Measurements from ENCODE around the gene RPIA. TPM values are rescaled to one million over a fixed set of nuclear protein-coding genes. Genes with fewer than 3 reads are reported as not detected.
"Not testable (repeated sequence)": the region's sequence is repeated elsewhere in the genome, so short reads cannot be mapped to it uniquely, and the experiment has no call there.

Gene RPIA
- polyA plus RNA-seq, 3 donors: 12.4 to 23.1 (median 17.9) TPM

DNA sequence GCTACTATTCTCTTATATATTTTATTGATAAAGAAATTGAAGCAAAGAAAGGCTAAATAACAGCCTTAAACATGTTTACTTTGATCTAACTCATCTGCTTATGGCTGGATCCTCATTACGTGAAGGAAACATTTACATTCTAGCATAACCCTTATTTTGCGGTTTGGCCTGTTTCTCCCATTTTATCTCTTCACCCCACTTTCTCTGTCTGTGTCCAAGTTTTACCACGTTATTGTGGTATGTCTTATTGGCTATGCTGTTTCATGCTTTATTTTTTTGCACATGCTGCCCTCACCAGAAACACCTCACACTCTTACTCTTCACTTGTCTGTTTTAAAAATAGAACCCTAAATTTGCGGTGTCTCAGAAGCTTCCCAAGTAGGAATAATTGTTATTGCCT is 78.5 kb downstream of the RPIA start:
- DNase-seq: no peak
- Histone ChIP-seq H4K20me1 (ENCODE audit: insufficient read depth, low read length) (no peaks in the 10 kb centered on the region), H3K27me3 (ENCODE audit: control insufficient read depth in 2 of 2, insufficient read depth in 2 of 2, low read length in 2 of 2) (peaks cover 6 to 11% of the 10 kb centered on the region in 2 donors), H3K9me3 (replicated peaks in 1 of 2; ENCODE audit: control insufficient read depth in 1 of 2, insufficient read depth in 1 of 2, low read length in 2 of 2) (peaks cover 0 to 8% of the 10 kb centered on the region in 2 donors), H3K27ac (ENCODE audit: low read depth in 1 of 2, low read length in 2 of 2) (no peak overlapping the region), H3K9ac (ENCODE audit: insufficient read depth, low read length, poor library complexity, severe bottlenecking) (no peak overlapping the region), H3K4me1 (ENCODE audit: control insufficient read depth in 1 of 2, insufficient read depth in 2 of 2, low read length in 2 of 2) (peaks cover 2 to 7% of the 10 kb centered on the region in 2 donors), H3K36me3 (replicated peaks in 1 of 2; ENCODE audit: control insufficient read depth in 1 of 2, insufficient read depth in 2 of 2, low read length in 2 of 2) (no peaks in the 10 kb centered on the region), H3K4me2 (replicated peaks; ENCODE audit: extremely low read depth, low read length, poor library complexity, severe bottlenecking) (no peak overlapping the region), H2AFZ (ENCODE audit: insufficient read depth, low read depth, low read length, poor library complexity, severe bottlenecking) (no peak overlapping the region), H3K4me3 (replicated peaks in 1 of 3; ENCODE audit: low read depth in 2 of 3, low read length in 3 of 3) (no peak overlapping the region), H3K79me2 (ENCODE audit: insufficient read depth, low read length) (no peaks in the 10 kb centered on the region)
- Mint-ChIP-seq H3K36me3 (no peaks in the 10 kb centered on the region), H3K4me1 (peaks cover 3% of the 10 kb centered on the region), H3K4me3 (no peak overlapping the region), H3K27me3 (ENCODE audit: low read depth in 3 of 3) (peaks cover 14 to 24% (median 17%) of the 10 kb centered on the region in 3 donors), H3K9me3 (peaks cover 0 to 3% (median 0%) of the 10 kb centered on the region in 7 donors), H3K27ac (no peak overlapping the region)
- intact Hi-C loops (cut with micrococcal nuclease): no loop called here
- WGBS (ENCODE audit: insufficient coverage): no CpG with 5 or more reads among the region's 4 CpGs
- TF ChIP-seq, protein P1, sequence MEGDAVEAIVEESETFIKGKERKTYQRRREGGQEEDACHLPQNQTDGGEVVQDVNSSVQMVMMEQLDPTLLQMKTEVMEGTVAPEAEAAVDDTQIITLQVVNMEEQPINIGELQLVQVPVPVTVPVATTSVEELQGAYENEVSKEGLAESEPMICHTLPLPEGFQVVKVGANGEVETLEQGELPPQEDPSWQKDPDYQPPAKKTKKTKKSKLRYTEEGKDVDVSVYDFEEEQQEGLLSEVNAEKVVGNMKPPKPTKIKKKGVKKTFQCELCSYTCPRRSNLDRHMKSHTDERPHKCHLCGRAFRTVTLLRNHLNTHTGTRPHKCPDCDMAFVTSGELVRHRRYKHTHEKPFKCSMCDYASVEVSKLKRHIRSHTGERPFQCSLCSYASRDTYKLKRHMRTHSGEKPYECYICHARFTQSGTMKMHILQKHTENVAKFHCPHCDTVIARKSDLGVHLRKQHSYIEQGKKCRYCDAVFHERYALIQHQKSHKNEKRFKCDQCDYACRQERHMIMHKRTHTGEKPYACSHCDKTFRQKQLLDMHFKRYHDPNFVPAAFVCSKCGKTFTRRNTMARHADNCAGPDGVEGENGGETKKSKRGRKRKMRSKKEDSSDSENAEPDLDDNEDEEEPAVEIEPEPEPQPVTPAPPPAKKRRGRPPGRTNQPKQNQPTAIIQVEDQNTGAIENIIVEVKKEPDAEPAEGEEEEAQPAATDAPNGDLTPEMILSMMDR (IDR thresholded peaks at IDR 0.05): no peak

DNA sequence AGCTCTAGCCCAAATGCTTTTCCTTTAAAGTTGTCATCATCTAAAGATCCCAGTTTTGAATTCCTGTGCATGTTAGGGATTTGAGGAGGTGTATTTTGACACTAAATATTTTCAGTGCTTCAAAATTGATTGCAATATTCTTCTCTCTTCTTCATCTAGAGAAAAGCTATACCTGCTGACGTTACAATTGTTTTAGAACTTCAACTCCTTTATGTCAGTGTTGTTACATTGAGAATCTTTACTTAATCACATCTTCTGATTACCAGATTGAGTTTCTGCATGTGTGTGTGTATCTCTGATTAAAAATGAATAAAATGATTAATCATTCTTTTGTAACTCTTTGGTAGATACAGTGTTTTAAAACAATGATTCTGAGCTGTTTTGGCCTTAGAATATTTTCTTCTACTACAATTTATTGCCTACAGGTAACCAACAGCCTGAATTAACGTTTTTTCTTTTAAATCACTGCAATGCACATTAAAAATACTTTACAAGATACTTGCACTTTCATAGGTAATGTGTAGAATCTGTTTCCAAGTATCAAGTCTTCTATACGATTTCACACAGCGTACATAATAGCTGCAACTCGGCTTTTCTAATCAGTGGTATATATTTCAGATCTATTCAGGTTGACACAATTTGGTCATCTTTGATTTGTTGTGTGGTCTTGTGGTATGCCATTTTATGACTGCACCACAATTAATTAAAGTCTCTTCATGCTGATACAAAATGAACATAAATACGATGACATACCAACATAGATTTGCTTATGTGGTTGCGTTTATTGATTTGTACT is 82.0 kb downstream of the RPIA start:
- H3K9me3 ChIP-seq (replicated peaks in 1 of 2; ENCODE audit: control insufficient read depth in 1 of 2, insufficient read depth in 1 of 2, low read length in 2 of 2); DNase-seq; H3K9ac ChIP-seq (ENCODE audit: insufficient read depth, low read length, poor library complexity, severe bottlenecking); H3K9me3 Mint-ChIP-seq; H2AFZ ChIP-seq (ENCODE audit: insufficient read depth, low read depth, low read length, poor library complexity, severe bottlenecking); H3K4me3 ChIP-seq (replicated peaks in 1 of 3; ENCODE audit: low read depth in 2 of 3, low read length in 3 of 3); H3K4me2 ChIP-seq (replicated peaks; ENCODE audit: extremely low read depth, low read length, poor library complexity, severe bottlenecking); H3K4me1 ChIP-seq (ENCODE audit: control insufficient read depth in 1 of 2, insufficient read depth in 2 of 2, low read length in 2 of 2); H3K27me3 ChIP-seq (ENCODE audit: control insufficient read depth in 2 of 2, insufficient read depth in 2 of 2, low read length in 2 of 2); H3K27ac ChIP-seq (ENCODE audit: low read depth in 1 of 2, low read length in 2 of 2); intact Hi-C loops (cut with micrococcal nuclease); H3K27me3 Mint-ChIP-seq (ENCODE audit: low read depth in 3 of 3); H3K79me2 ChIP-seq (ENCODE audit: insufficient read depth, low read length); H3K4me1 Mint-ChIP-seq; H3K4me3 Mint-ChIP-seq; H3K27ac Mint-ChIP-seq; H4K20me1 ChIP-seq (ENCODE audit: insufficient read depth, low read length); H3K36me3 ChIP-seq (replicated peaks in 1 of 2; ENCODE audit: control insufficient read depth in 1 of 2, insufficient read depth in 2 of 2, low read length in 2 of 2); H3K36me3 Mint-ChIP-seq: not testable (repeated sequence)
- WGBS (ENCODE audit: insufficient coverage): 100% methylated on average over 3 of the region's 7 CpGs

DNA sequence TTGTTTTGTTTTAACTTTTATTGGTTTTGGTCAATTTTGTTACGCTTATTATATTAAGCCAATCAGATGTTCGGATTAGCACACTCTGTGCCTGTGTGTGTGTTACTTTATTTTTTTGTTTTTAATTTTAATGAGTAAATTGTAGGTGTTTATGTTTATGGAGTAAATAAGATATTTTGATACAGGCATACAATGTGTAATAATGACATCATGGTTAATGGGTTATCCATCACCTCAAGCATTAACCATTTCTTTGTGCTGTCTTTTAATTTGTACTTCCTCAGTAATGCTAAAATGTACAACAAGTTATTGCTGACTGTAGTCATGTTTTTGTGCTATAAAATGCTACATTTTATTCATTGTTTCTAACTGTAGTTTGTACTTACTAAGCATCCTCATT is 97.7 kb downstream of the RPIA start:
- H4K20me1 ChIP-seq (ENCODE audit: insufficient read depth, low read length); H3K27ac Mint-ChIP-seq; H2AFZ ChIP-seq (ENCODE audit: insufficient read depth, low read depth, low read length, poor library complexity, severe bottlenecking); H3K9me3 Mint-ChIP-seq; H3K4me3 Mint-ChIP-seq; H3K4me1 Mint-ChIP-seq; H3K27me3 ChIP-seq (ENCODE audit: control insufficient read depth in 2 of 2, insufficient read depth in 2 of 2, low read length in 2 of 2); H3K9ac ChIP-seq (ENCODE audit: insufficient read depth, low read length, poor library complexity, severe bottlenecking); H3K27ac ChIP-seq (ENCODE audit: low read depth in 1 of 2, low read length in 2 of 2); H3K36me3 ChIP-seq (replicated peaks in 1 of 2; ENCODE audit: control insufficient read depth in 1 of 2, insufficient read depth in 2 of 2, low read length in 2 of 2); H3K27me3 Mint-ChIP-seq (ENCODE audit: low read depth in 3 of 3); H3K9me3 ChIP-seq (replicated peaks in 1 of 2; ENCODE audit: control insufficient read depth in 1 of 2, insufficient read depth in 1 of 2, low read length in 2 of 2); DNase-seq; H3K4me2 ChIP-seq (replicated peaks; ENCODE audit: extremely low read depth, low read length, poor library complexity, severe bottlenecking); H3K4me1 ChIP-seq (ENCODE audit: control insufficient read depth in 1 of 2, insufficient read depth in 2 of 2, low read length in 2 of 2); intact Hi-C loops (cut with micrococcal nuclease); H3K79me2 ChIP-seq (ENCODE audit: insufficient read depth, low read length); H3K36me3 Mint-ChIP-seq; H3K4me3 ChIP-seq (replicated peaks in 1 of 3; ENCODE audit: low read depth in 2 of 3, low read length in 3 of 3): not testable (repeated sequence)
- no CpG with 5 or more reads among the region's 2 CpGs for WGBS (ENCODE audit: insufficient coverage)

DNA sequence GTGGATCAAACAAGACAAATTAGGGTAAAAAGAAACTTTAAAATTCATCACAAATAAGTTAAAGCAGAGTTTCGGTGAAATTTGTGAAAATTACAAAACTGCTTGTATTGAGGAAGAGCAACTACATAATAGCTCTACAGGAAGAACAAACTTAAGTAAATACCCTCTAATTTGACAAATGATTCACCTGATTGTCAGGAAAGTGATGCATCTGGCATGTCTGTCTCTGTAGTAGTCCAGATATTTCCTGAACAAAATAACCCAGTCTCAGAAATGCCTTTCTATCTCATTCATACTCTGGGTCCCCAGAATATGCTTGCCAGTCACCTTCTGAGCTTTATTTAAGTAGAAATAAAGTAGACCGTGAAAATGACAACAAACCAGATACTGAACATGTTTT is 104.5 kb downstream of the RPIA start:
- H3K4me1 Mint-ChIP-seq; H3K4me3 Mint-ChIP-seq; H3K4me2 ChIP-seq (replicated peaks; ENCODE audit: extremely low read depth, low read length, poor library complexity, severe bottlenecking); H3K9ac ChIP-seq (ENCODE audit: insufficient read depth, low read length, poor library complexity, severe bottlenecking); H3K27me3 ChIP-seq (ENCODE audit: control insufficient read depth in 2 of 2, insufficient read depth in 2 of 2, low read length in 2 of 2); H3K36me3 ChIP-seq (replicated peaks in 1 of 2; ENCODE audit: control insufficient read depth in 1 of 2, insufficient read depth in 2 of 2, low read length in 2 of 2); H3K4me3 ChIP-seq (replicated peaks in 1 of 3; ENCODE audit: low read depth in 2 of 3, low read length in 3 of 3); DNase-seq; H3K9me3 ChIP-seq (replicated peaks in 1 of 2; ENCODE audit: control insufficient read depth in 1 of 2, insufficient read depth in 1 of 2, low read length in 2 of 2); H3K9me3 Mint-ChIP-seq; H3K27ac ChIP-seq (ENCODE audit: low read depth in 1 of 2, low read length in 2 of 2); H2AFZ ChIP-seq (ENCODE audit: insufficient read depth, low read depth, low read length, poor library complexity, severe bottlenecking); intact Hi-C loops (cut with micrococcal nuclease); H3K27me3 Mint-ChIP-seq (ENCODE audit: low read depth in 3 of 3); H3K36me3 Mint-ChIP-seq; H3K79me2 ChIP-seq (ENCODE audit: insufficient read depth, low read length); H3K27ac Mint-ChIP-seq; H3K4me1 ChIP-seq (ENCODE audit: control insufficient read depth in 1 of 2, insufficient read depth in 2 of 2, low read length in 2 of 2); H4K20me1 ChIP-seq (ENCODE audit: insufficient read depth, low read length): not testable (repeated sequence)
- no CpG with 5 or more reads among the region's 2 CpGs for WGBS (ENCODE audit: insufficient coverage)
